Measurements from ENCODE around the gene INTS3.

GRCh38 chr1:153793261-153793972 lies 65.6 kb downstream of the INTS3 start:
- TF ChIP-seq HCFC1 (IDR thresholded peaks at IDR 0.05; ENCODE audit: low read length), result no peak
- TF ChIP-seq CTCF (IDR thresholded peaks at IDR 0.05 in 2 of 3, conservative IDR thresholded peaks at IDR 0.05 in 1 of 3; ENCODE audit: control insufficient read depth in 2 of 3, extremely low read depth in 1 of 3, insufficient read depth in 1 of 3, low read depth in 3 of 3, low read length in 3 of 3), result no peak
- TF ChIP-seq SP1 (IDR thresholded peaks at IDR 0.05; ENCODE audit: low read depth, low read length), result no peak
- no peak for TF ChIP-seq EP300 (IDR thresholded peaks at IDR 0.05; ENCODE audit: borderline replicate concordance in 1 of 2, control insufficient read depth in 1 of 2, low read depth in 2 of 2, low read length in 2 of 2)
- TF ChIP-seq BCL11A (IDR thresholded peaks at IDR 0.05; ENCODE audit: low read depth, low read length), result no peak
- no peak for TF ChIP-seq RFX5 (IDR thresholded peaks at IDR 0.05; ENCODE audit: low read depth, low read length)
- no peak for TF ChIP-seq TAF1 (IDR thresholded peaks at IDR 0.05; ENCODE audit: borderline replicate concordance, low read depth, low read length)
- TF ChIP-seq ATF3 (IDR thresholded peaks at IDR 0.05; ENCODE audit: borderline replicate concordance, extremely low read depth, low read depth, low read length), result no peak
- no peak for TF ChIP-seq MXI1 (IDR thresholded peaks at IDR 0.05; ENCODE audit: low read depth, low read length)
- TF ChIP-seq RAD51 (IDR thresholded peaks at IDR 0.05), result no peak
- no peak for TF ChIP-seq EED (IDR thresholded peaks at IDR 0.05; ENCODE audit: low read depth)
- TF ChIP-seq, protein P1, sequence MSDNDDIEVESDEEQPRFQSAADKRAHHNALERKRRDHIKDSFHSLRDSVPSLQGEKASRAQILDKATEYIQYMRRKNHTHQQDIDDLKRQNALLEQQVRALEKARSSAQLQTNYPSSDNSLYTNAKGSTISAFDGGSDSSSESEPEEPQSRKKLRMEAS (IDR thresholded peaks at IDR 0.05; ENCODE audit: low read depth, low read length), result no peak
- no peak for TF ChIP-seq ZZZ3 (IDR thresholded peaks at IDR 0.05; ENCODE audit: control insufficient read depth, insufficient read length, low read depth)

Data from GM12878 (cell line).